GM21360 (cell line): ENCODE measurements around the gene PARVB.
"Not testable (repeated sequence)": the region's sequence is repeated elsewhere in the genome, so short reads cannot be mapped to it uniquely, and the experiment has no call there.

ENCODE experiments used
- ATAC-seq: cut with Tn5 transposase; IDR thresholded peaks from one replicate; pipeline ENCODE4 v1.9.1; 2021; ENCODE audit warnings: mild to moderate bottlenecking, moderate library complexity; ENCODE audit not compliant: unreplicated experiment

The PARVB gene

DNA sequence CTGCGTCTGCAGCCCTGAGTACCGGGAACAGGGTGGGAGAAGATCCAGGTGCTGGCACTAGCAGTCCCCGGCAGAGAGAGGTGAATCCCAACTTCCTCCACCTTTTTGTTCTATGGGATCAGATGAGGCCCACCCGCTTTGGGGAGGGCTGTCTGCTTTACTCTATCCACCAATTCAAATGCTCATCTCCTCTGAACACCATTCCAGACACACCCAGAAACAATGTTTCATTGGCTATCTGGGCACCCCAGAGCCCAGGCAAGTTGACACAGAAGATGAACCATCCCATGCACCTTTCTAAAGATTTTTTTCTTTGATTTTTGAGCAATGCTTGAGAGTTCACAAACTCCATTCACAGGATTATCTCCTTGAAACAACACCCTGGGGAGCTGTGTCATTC is 78.0 kb downstream of the PARVB start:
- ATAC-seq, result no peak

DNA sequence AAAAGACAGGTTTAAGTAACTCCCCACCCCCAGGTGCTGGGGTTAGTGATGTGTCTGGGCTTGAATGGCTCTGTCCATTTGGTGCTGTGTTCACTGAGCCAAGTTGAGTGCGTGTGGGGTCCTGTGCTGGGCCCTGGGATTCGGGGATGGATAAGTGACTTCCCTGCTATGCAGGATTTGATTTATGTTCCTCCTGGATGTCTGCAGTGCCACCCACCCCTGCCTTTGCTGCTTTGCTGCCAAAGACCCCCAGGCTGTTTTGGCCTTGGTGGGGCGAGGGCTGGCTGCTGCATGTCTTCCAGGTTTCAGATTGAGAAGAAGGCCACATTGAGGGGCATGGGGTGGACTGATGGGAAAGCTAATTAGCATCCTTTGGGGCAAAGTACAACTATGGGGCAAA is 78.8 kb downstream of the PARVB start:
- ATAC-seq, result no peak

DNA sequence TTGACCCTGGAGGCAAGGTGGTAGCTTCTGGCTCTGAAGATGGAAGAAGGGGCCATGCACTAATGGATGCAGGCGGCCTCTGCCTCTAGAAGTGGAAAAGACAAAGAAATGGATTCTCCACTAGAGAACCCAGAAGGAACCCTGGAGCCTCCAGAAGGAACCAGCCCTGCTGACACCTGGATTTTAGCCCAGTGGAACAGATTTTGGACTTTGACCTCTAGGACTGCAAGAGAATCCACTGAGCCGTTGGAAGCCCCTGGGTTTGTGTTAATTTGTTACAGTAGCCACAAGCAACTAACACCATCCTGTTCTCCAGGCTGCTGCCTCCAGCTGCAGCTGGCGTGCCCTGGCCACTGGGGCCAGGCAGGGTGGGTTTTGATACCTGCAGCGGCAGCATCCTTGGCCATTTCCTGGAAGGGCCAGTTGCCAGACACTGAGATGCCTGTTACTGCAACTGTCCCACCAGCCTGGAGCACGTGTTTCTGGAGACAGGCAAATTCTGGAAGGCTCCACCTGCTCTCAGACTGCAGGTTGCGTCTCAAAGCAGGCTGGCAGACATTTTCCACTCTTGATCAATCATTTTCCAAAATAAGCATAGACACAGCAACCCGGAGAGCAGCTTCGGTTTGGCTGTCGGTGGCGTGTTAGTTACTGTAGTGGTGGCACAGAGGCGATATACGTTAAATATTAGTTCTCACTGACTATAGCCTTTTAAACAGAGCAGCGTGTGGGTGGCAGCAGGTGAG is 79.8 kb downstream of the PARVB start:
- ATAC-seq, result no peak

DNA sequence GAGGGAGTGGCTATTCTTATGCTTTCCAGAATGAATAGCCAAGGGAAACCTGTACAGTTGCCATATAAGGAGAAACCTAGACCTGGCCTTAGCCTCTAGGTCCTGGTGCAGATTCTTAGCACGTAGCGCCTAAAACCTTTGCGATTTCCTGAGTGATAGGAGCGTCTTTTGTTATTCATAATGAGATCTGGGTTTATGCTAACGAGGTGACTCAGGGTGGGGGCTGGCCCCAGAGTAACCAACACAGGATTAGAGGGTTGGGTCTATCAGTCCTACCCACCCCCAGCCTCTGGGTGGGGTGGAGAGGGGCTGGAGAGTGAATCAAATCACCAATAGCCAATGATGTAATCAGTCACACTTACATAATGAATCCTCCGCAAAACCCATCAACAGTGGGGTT is 83.2 kb downstream of the PARVB start:
- ATAC-seq, result no peak

DNA sequence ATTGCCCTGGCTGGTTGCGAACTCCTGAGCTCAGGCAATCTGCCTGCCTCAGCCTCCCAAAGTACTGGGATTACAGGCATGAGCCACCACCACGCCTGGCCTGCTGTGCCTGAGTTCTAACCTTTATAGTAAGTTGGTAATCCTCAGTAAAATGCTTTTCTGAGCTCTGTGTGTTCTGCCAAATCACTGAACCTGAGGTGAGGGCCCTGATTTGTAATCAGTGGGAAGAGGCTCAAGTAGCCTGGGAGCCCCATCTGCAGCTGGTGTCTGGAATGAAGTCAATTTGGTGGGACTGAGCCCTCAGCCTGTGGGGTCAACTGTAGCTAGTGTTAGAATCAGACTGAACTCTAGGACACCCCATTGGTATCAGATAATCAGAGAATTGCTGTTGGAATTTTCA is 84.0 kb downstream of the PARVB start:
- no peak for ATAC-seq

DNA sequence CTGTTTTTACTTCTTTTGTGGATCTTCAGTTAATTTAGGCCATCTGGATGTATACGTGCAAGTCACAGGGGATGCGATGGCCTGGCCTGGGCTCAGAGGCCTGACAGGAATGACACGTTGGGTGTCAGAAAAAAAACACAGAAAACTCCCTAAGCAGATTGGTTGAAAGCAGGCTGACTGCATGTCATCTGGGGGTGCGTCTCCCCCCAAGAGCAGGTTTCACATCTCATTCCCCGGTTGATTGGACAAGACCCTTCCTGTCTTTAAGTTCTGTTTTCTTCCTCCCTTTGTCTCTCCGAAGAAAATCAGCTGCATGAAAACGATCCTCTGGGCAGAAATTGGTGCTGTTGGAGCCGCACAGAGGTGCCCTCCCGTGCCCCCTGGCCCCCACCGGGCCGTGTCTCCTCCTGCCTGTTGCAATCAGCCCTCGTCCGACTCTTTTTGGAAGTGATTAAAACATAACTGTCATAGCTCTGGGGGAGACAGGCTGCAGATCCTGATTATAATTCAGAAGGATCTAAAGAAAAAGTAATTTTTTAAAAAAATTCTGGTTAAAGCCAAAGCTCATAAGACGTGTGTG is 84.8 kb downstream of the PARVB start:
- ATAC-seq, result no peak

DNA sequence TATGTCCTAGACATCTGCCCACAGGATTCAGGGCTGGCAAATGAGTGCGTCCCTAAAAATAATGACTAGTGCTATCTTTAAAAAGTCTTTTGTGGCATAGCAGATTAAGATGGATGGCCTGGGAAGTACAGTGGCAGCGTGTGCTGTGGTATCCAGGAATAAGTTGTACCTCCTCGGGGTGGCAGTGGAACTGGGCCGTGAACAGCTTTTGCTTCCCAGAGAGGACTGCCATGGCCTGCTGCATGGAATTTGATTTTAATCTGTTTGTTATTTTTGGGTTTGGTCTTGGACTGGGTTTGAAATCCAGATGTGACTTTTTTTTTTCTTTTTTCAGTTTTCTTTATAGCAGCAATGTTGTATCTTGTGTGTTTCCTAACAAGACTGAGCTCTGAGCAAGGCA is 85.3 kb downstream of the PARVB start:
- no peak for ATAC-seq

DNA sequence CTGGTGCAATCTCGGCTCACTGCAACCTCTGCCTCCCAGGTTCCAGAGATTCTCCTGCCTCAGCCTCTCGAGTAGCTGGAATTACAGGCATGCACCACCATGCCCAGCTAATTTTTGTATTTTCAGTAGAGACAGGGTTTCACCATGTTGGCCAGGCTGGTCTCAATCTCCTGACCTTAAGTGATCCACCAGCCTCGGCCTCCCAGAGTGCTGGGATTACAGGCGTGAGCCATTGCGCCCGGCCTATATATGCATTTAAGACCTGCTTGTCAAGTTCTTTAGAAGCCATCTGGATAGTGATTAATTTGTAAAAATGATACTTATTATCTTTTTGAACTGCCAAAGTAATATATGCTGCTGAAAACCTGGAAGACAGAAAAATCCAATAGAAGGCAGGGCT is 86.6 kb downstream of the PARVB start:
- ATAC-seq, result not testable (repeated sequence)

DNA sequence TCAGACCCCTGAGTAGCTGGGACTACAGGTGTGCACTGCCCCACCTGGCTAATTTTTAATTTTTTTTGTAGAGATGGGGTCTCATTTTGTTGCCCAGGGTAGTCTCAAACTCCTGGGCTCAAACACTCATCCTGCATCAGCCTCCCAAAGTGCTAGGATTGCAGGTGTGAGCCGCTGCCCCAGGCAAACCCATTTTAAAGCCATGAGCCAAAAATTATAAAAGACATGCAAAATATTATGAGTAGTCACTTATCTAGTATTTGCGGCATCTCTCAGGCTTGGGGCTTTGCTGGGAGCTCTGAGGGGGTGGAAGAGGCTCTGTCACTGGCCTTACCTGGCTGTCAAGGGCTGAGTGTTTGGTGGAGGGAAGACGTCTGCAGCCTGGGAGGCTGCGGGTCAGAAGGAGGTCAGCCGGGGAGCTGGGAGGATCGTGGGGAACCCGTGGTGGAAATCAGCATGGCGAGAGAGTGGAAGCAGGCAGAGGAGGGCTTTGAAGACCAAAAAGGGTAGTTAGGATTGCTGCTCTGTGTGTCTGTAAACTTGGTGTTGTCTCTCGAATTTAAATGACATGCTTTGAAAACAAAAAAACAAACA is 87.6 kb downstream of the PARVB start:
- no peak for ATAC-seq

DNA sequence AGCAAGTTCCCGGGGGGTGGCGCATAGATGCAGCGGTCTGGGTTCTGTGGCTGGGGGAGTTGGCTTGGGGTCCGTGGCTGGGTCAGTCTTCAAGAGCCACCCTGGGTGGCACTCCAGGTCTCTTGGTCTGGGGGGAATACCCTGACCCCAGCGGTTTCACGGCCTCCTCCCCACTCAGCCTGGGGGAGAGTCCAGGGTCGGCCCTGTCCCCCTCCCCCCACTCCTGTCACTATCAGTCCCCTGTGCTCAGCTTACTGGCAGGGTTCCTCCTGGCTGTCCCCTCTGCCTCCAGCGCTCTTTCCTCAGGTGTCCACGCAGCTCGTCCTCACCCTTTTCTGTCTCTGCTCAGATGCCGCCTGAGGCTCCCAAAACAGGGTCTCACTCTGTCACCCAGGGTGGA is 88.1 kb downstream of the PARVB start:
- ATAC-seq, result no peak

DNA sequence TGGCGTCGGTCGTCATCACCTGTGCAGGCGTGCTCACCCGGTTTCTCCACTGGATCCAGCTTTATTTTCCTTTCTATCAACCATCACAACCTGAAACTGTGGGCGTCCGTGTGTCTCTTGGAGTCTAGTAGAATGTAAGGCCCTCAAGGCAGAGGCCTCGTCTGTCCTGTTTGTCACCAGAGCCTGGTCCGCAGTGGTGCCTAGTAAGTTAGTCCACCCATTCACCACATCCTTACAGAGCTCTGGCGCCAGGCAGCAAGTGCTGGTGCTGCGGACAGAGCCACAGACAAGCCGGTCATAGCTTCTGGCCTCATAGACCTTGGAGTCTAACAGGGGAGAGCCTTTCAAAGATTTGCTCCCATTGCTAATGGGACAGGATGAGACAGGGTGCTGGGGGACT is 92.2 kb downstream of the PARVB start:
- ATAC-seq, result no peak

DNA sequence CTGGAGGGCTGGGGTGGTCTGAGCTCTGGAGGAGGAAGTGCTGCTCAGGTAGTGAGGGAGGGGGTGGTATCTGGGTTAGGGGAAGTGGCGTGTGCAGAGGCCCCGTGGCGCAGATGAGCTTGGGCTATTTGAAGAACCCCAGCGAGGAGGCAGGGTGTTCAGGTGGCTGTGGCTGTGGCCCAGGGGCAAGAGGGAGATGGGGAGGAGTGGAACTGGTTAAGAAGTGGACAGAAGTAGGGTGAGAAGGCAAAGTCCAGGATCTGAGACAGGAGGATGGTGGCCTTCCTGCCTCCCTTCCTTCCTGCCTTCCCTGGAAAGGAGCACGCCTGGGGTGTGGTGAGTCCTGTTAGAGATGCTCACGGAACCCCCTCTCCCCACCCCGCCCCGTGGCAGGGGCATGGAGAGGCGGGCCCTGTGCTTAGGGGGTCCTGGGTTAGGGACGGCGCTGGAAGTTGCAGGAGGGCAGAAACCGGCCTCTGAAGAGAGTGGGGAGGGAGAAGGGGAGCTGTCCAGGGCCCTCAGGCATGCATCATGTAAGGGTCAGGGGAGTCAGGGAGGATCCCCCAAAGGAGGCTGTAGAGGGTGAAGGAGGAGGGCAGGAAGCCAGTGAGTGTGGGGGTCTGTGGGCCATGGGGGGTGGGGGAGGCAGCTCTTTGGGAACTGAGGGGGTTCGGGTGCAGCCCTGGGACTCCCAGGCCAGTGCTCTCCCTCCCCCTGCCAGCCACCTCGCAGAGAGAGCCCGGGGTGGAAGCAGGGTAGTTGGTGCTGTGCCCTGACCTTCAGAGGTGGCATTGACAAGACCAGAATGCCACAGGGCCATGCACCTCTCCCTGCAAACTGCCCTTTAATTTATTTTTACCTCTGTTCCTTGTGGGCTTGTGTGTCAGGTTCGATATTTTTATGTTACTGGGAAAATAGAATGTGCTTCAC is 92.9 kb downstream of the PARVB start:
- no peak for ATAC-seq

DNA sequence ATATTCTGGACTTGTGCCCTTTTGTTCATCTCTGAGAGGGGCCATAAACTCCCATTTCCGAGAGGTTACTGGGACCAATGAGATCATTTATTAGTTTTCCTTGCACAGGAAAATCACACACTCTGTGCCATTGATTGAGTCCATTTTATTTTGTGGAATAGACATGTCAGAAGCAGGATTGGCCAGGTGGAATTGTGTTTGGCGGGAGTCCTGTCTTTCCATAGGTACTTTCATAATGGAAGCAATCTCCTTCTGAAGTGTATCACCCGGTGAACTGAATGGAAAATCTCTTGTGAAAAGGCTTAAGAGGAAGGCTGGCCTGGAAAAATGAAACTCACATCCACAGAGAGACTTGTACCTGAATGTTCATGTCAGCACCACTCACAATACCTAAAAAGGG is 93.6 kb downstream of the PARVB start:
- no peak for ATAC-seq

DNA sequence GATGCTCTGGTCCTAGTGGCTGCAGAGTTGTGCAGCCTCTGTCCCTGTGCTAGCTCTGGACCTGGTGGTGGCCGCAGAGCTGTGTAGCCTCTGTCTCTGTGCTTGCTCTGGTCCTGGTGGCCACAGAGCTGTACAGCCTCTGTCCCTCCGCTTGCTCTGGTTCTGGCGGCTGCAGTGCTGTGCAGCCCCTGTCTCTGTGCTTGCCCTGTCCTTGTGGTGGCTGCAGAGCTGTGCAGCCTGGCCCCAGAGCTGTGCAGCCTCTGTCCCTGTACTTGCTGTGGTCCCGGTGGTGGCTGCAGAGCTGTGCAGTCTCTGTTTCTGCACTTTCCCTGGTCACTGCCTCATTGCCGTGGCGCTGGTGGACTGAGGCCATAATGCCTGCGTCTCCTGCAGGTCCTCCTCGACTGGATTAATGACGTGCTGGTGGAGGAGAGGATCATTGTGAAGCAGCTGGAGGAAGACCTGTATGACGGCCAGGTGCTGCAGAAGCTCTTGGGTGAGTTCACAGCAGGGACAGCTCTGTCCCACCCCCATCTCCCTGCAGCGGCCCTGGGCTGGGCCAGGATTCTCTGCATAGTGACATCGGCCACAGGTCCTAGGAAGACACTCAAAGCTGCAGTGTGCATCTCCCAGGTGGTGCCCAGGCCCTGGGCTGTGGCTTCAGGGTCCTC is 94.7 kb downstream of the PARVB start:
- no peak for ATAC-seq

DNA sequence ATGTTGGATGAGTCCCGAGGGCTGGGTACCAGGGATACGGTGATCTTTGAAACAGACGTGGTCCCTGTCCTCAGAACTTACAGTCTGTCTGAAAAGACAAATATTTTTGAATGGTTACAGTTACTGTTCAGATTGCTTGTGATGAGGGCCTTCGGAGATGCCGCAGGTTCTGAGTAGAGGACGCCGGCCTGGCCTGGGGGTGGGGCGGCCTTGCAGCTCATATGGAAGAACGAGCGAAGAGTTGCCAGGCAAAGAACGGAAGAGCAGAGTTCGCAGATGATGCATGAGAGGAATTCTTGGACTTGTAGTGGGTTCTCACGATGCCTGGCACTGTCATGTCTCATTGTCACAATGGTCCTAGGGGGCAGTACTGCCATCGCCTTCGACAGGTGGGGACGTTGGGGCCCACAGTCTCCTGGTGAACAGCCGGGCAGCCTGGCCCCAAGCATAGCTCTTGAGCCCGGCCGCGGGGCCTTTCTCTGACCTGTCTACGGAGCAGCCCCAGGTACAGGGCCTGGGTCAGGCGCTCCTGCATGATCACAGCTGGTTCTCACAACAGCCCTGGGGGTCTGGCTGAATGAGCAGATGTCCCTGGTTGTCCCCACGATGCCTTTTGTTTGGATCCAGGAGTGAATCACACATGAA is 95.7 kb downstream of the PARVB start:
- ATAC-seq, result no peak

DNA sequence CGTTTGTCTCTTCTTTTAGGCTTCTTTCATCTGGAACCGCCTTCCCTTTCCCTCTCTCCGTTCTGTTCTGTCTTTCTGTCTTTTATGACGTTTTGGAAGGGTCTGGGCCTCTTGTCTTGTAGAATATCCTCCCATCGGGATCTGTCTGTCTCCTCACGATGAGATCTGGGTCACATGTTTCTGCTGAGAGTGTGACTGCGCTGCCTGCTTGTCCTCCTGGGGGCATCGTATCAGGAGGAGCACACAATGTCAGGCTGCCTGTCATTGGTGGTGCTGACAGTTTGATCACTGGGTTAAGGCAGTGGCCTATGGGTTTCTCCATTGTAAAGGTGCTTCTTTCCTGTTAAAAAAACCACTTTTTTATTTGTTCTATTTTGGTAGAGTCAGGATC is 96.2 kb downstream of the PARVB start:
- ATAC-seq, result no peak

DNA sequence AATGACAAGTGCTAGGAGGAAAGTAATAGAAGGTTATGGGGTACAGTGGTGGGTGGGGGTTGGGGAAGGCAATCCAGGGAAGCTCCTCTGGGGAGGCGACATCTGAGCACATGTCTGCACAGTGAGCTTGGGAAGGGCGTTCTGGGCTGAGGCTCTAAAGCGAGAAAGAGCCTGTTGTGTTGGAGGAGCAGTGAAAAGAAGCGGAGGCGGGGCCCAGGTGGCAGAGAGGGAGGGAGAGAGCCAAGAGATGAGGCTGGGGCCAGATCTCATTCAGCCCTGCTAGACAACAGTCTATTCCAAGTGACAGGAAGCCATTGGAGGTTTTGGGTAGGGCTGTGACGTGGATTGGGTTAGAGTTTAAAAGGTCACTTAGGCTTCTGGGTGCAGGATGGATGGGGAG is 101.3 kb downstream of the PARVB start:
- ATAC-seq, result no peak

DNA sequence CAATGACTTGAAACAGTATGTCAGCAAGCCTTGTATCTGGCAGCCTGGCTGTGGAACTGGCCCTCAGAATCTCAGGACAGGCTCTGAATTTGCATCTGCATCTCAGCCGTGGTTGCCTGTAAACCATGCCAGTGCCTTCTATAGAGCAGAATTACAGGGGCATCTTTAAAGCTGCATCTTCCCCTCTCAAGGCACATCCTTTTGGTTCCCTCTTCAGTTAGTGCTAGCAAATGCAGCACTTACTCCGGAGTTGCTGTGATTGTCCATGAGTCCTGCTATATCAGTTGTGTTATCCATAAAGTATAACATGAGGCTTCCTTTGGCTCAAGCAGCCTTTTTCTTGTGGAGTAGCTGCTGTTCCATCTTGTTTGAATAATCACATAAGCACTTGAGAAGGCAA is 102.7 kb downstream of the PARVB start:
- ATAC-seq, result no peak

DNA sequence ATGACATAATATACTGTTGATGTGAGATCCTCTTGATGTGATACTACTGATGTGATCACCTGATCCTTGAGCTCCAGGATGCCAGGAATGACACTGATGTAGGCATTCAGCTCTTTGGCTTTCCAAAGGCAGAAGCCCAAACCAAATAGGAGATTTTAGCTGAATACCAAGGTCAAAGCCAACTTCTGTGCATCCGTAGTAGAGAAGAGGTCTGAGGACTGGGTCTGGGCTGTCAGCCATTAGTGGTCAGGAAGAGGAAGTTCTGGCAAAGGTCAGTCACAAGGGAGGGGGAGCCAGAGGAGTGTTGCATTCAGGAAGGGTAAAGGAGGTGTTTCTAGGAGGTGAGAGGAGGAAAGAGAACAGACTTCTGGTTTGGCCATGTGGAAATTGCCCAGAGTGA is 103.3 kb downstream of the PARVB start:
- ATAC-seq, result no peak

DNA sequence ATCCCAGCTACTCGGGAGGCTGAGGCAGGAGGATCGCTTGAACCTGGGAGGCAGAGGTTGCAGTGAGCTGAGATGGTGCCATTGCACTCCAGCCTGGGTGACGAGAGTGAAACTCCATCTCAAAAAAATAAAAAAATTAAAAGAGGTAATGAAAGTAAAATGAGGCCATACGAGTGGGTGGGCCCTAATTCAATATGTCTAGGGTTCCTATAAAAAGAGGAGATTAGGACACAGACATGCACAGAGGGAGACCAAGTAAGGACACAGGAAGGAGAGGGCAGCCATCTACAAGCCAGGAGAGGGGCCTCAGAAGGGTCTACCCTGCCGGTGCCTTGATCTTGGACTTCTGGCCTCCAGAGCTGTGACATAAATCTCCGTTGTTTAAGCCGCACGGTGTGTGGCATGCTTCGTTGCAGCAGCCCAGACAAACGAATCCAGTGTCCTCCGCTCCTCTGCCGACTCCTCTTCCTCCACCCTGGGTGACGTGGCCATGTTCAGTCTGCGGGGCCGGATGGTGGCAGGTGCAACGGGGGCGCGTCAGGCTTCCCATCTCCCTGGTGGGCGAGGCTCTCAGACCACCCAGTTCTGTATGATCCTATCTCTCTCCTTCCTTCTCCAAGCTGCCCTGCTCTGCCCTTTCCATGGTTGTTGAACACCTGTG is 105.0 kb downstream of the PARVB start:
- no peak for ATAC-seq
